T-helper 2 cell treated with Interferon-gamma antibody and Interleukin-4, amounts not matched to agents 5 μg/mL and 100 μg/mL, for 36 hours (primary cell): Measurements from ENCODE around the gene TENM4.

Experiments used
- DNase-seq: peaks from one replicate; pipeline ENCODE4 v3.0.0; 2021; ENCODE audit warnings: low spot score
- H3K27ac Mint-ChIP-seq: one replicate; pipeline ENCODE4 v1.8.0; 2021; ENCODE audit warnings: mild to moderate bottlenecking, mixed read lengths
- H3K27me3 Mint-ChIP-seq: one replicate; pipeline ENCODE4 v1.8.0; 2021; ENCODE audit warnings: low read depth, mixed read lengths
- H3K36me3 Mint-ChIP-seq: one replicate; pipeline ENCODE4 v1.8.0; 2021; ENCODE audit warnings: low read depth, mixed read lengths
- H3K4me1 Mint-ChIP-seq: one replicate; pipeline ENCODE4 v1.8.0; 2021; ENCODE audit warnings: low read depth, mixed read lengths
- H3K4me3 Mint-ChIP-seq: one replicate; pipeline ENCODE4 v1.8.0; 2022; ENCODE audit warnings: mild to moderate bottlenecking, moderate library complexity, mixed read lengths
- H3K9me3 Mint-ChIP-seq: one replicate; pipeline ENCODE4 v1.8.0; 2021; ENCODE audit warnings: mixed read lengths

TENM4 gene

GRCh38 chr11:78652843-78653239 is 788.0 kb downstream of the TENM4 start:
- no peaks in the 10 kb centered on the region for H3K9me3 Mint-ChIP-seq
- H3K36me3 Mint-ChIP-seq: no peaks in the 10 kb centered on the region
- H3K27ac Mint-ChIP-seq: no peak overlapping the region
- no peaks in the 10 kb centered on the region for H3K27me3 Mint-ChIP-seq
- H3K4me1 Mint-ChIP-seq: peaks cover 2% of the 10 kb centered on the region
- DNase-seq: no peak
- no peak overlapping the region for H3K4me3 Mint-ChIP-seq

GRCh38 chr11:78651923-78652842 is 788.6 kb downstream of the TENM4 start:
- no peaks in the 10 kb centered on the region for H3K36me3 Mint-ChIP-seq
- DNase-seq: peak; percentile 51
- no peaks in the 10 kb centered on the region for H3K9me3 Mint-ChIP-seq
- no peaks in the 10 kb centered on the region for H3K27me3 Mint-ChIP-seq
- peaks cover 2% of the 10 kb centered on the region for H3K4me1 Mint-ChIP-seq
- H3K4me3 Mint-ChIP-seq: no peak overlapping the region
- H3K27ac Mint-ChIP-seq: no peak overlapping the region

- no peaks in the 10 kb centered on the region for H3K36me3 Mint-ChIP-seq
- H3K27ac Mint-ChIP-seq: no peak overlapping the region
- H3K9me3 Mint-ChIP-seq: no peaks in the 10 kb centered on the region
- H3K27me3 Mint-ChIP-seq: no peaks in the 10 kb centered on the region
- no peak for DNase-seq
- H3K4me3 Mint-ChIP-seq: no peak overlapping the region
- H3K4me1 Mint-ChIP-seq: peaks cover 4% of the 10 kb centered on the region
Measured at GRCh38 chr11:78651136-78651775, 789.6 kb downstream of the TENM4 start.

GRCh38 chr11:78649361-78650215 is 791.2 kb downstream of the TENM4 start:
- no peak for DNase-seq
- Mint-ChIP-seq H3K9me3 (no peaks in the 10 kb centered on the region), H3K27ac (no peak overlapping the region), H3K27me3 (no peaks in the 10 kb centered on the region), H3K4me3 (no peak overlapping the region), H3K36me3 (no peaks in the 10 kb centered on the region), H3K4me1 (peaks cover 12% of the 10 kb centered on the region)

GRCh38 chr11:78647986-78648875 is 792.6 kb downstream of the TENM4 start:
- peaks cover 14% of the 10 kb centered on the region for H3K4me1 Mint-ChIP-seq
- DNase-seq: no peak
- H3K27ac Mint-ChIP-seq: no peak overlapping the region
- no peaks in the 10 kb centered on the region for H3K27me3 Mint-ChIP-seq
- no peaks in the 10 kb centered on the region for H3K36me3 Mint-ChIP-seq
- H3K9me3 Mint-ChIP-seq: no peaks in the 10 kb centered on the region
- H3K4me3 Mint-ChIP-seq: no peak overlapping the region

GRCh38 chr11:78647266-78647915 is 793.4 kb downstream of the TENM4 start:
- DNase-seq: no peak
- Mint-ChIP-seq H3K9me3 (no peaks in the 10 kb centered on the region), H3K36me3 (peaks cover 2% of the 10 kb centered on the region), H3K27me3 (no peaks in the 10 kb centered on the region), H3K27ac (no peak overlapping the region), H3K4me3 (no peak overlapping the region), H3K4me1 (peaks cover 23% of the 10 kb centered on the region)

- no peak overlapping the region for H3K4me3 Mint-ChIP-seq
- no peaks in the 10 kb centered on the region for H3K9me3 Mint-ChIP-seq
- peaks cover 2% of the 10 kb centered on the region for H3K36me3 Mint-ChIP-seq
- DNase-seq: peak; percentile 46
- no peak overlapping the region for H3K27ac Mint-ChIP-seq
- H3K27me3 Mint-ChIP-seq: no peaks in the 10 kb centered on the region
- peaks cover 25% of the 10 kb centered on the region for H3K4me1 Mint-ChIP-seq
Measured at GRCh38 chr11:78646564-78647185, 794.2 kb downstream of the TENM4 start.

- DNase-seq: peak; percentile 47
- Mint-ChIP-seq H3K4me3 (peak overlapping the region; percentile 41), H3K36me3 (peaks cover 2% of the 10 kb centered on the region), H3K27ac (no peak overlapping the region), H3K9me3 (no peaks in the 10 kb centered on the region), H3K27me3 (no peaks in the 10 kb centered on the region), H3K4me1 (peaks cover 27% of the 10 kb centered on the region)
Measured at GRCh38 chr11:78645226-78646202, 795.3 kb downstream of the TENM4 start.

- Mint-ChIP-seq H3K4me1 (peaks cover 27% of the 10 kb centered on the region), H3K27me3 (no peaks in the 10 kb centered on the region), H3K36me3 (peaks cover 2% of the 10 kb centered on the region), H3K27ac (peak overlapping the region; percentile 51), H3K9me3 (no peaks in the 10 kb centered on the region), H3K4me3 (peak overlapping the region; percentile 55)
- DNase-seq: no peak
Measured at GRCh38 chr11:78643676-78644056, 797.2 kb downstream of the TENM4 start.

GRCh38 chr11:78642979-78643675 is 797.7 kb downstream of the TENM4 start:
- H3K4me3 Mint-ChIP-seq: peak overlapping the region; percentile 55

GRCh38 chr11:78641541-78641940 is 799.3 kb downstream of the TENM4 start:
- peaks cover 2% of the 10 kb centered on the region for H3K36me3 Mint-ChIP-seq
- H3K9me3 Mint-ChIP-seq: peaks cover 8% of the 10 kb centered on the region
- H3K4me1 Mint-ChIP-seq: peaks cover 27% of the 10 kb centered on the region
- no peak overlapping the region for H3K4me3 Mint-ChIP-seq
- H3K27me3 Mint-ChIP-seq: no peaks in the 10 kb centered on the region
- DNase-seq: no peak
- no peak overlapping the region for H3K27ac Mint-ChIP-seq

More at GRCh38 chr11:78642979-78643675, 797.7 kb downstream of the TENM4 start:
- no peaks in the 10 kb centered on the region for H3K27me3 Mint-ChIP-seq
- DNase-seq: no peak
- peak overlapping the region; percentile 51 for H3K27ac Mint-ChIP-seq
- peaks cover 27% of the 10 kb centered on the region for H3K4me1 Mint-ChIP-seq
- no peaks in the 10 kb centered on the region for H3K9me3 Mint-ChIP-seq
- peaks cover 2% of the 10 kb centered on the region for H3K36me3 Mint-ChIP-seq
